HL-60 (cell line): ENCODE results near the gene BTBD3.

Experiments used
- CTCF ChIP-seq: IDR thresholded peaks from one replicate; pipeline ENCODE4 v1.5.1; 2011; ENCODE audit warnings: low read length, control low read depth, inconsistent platforms; ENCODE audit not compliant: insufficient read depth
- POLR2AphosphoS5 ChIP-seq: IDR thresholded peaks from 2 replicates; pipeline ENCODE4 v1.6.1; 2012; ENCODE audit warnings: low read depth

- TF ChIP-seq CTCF (no peak), POLR2AphosphoS5 (no peak)
Measured at GRCh38 chr20:11919581-11919980, 1.9 kb downstream of the BTBD3 start.
